ENCODE data around the gene CAPZB.

Gene CAPZB

DNA sequence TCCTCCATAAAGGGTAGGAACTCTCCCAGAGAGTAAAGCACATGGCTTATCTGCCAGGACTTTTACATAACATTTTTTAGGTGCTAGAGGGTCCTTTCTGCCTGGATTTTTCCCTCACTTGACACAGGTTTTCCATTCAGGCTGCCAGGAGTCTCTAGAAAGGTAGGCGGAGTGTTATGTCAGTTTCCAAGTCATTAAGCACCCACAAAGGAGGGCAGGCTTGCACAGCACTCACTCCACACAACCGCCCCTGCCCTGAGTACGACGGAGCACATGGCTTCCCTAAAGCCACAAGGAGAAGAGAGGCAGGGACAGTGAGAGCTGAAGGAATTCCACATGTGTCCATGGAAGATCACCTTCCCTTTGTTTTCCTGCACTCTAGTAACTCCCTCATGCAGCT is 55.7 kb downstream of the CAPZB start:
- DNase-seq (ENCODE audit: low read depth) = no peak

DNA sequence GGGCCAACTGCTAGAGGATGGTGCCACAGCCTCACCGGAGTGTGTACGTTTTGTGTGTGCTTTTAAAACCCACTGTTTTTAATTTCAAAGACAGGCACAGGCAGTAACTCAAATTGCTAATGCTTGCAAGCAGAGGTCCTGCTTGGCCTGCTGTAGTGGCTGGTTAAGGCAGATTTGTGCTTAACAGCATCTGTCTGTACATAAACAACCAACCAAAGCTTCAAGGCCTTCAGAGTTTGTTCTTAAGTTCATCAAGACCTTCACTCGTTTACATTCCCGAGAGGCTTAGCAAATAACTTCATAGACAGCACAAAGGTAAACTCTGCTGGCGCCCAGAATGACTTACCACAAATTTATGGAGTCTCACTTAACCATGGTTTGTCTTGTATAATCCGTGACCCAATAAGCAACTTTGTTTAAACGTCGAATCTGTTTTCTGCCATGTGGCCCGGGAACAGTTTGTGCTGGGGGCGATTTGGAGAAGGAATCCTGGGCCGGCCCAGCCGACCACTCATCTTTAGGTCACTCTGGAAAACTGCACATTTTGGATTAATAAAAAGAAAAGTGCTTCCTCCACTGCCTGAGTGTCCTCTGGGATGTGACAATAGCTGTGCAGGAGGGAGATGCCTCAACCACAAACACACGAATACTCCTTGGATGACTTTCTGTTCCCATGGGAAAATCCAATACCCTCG is 58.1 kb downstream of the CAPZB start:
- no peak for DNase-seq (ENCODE audit: low read depth)

DNA sequence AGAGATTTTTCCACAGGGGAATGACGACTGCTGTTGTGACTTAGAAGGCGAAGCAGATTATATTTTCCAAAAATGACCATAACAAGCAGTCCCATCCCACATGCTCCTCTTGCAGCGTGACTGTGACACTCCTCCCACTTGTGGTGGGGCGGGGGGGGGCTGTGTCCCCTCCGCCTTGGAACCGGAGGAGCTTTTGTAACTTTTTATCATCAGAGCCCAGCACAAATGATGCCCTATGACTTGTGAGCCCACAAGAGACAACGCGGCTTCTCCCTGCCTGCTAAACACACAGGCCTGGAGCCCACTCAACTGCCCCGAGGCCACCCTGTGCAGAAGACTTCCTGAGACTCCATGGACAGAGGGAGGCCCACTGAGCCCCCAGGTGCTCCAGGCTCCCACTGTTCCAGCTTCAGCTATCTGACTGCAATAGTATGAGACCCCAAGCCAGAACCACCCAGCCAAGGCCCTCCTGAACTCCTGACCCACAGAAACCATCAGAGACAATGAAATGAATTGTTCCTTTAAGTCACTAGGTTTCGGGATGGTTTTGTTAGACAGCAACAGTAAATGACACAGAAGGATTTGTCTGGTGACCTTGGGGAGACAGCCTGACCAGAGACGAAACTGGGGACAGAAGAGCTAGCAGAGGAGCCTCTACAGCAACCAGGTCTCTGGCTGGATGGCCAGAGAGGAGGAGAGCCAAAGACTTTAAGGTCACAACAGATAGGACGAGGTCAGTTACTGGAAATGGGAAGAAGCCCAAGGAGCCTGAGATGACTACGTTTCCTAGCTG is 58.8 kb downstream of the CAPZB start:
- DNase-seq (ENCODE audit: low read depth) = no peak

DNA sequence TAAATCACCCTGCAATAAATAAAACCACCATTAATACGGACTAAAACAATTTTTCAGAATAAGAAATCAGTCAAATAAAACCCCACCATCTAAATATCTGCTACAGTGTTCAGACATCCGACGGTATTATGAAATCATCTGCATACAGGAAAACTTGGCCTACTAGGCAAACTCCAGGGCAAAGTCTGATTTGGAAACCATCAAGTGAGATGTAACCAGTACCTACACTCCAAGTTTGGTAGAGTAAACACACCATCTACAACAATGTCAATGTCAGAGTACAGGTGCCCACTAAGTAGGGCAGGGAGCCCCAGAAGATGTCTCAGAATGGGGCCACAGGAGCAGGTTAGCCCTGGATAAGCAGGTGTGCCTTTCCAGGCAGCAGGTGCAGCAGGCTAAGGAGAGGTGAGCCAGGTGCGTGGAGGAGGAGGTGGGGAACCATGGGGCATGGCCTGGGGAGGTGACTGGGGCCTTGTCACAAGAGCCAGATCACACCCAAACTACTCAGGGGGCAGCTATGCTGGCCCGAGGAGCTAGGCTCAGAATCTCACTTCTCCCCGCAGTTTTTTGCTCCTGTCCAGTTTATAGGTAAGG is 59.6 kb downstream of the CAPZB start:
- DNase-seq (ENCODE audit: low read depth) = no peak

DNA sequence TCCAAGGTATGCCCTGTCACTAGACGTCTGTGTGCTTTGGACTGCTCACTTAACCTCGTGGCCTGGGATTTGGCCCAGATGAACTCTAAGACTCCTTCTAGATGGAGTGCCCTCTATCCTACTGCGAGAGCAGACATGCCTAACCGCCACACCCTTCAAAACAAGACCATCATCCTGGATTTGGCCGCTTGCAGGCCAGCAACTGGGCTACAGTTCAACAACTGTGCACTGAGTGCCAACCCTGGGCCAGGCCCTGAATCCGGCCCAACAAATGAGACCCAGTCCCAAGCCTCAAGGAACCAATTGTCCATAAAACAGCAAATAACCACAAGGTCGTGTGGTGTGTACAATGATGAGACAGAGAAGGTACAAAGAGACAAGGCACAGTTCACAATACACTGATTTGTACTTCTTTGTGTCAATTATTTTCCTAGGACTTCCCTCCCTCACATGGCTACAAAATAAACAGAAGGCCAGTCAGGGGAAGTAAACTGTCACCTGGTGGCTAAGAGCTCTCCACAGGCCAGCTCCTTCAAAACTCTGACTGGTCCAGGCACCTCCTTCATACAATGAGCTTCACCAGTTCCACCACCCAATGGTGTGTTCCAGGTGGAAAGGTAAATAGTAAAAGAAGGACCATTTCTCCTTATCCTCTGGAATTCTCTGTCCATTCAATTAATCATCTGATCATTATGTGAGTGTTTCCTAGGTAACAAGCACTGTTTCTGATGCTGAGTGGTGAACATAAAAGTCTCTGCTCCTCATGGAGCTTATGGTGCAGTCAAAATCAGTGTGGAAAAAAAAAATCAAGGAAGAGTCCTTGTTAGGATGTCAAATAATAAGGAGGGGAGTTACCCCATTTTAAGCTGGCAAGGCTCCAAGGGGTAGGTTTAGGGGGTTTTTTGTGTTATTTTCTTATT is 60.4 kb downstream of the CAPZB start:
- no peak for DNase-seq (ENCODE audit: low read depth)

DNA sequence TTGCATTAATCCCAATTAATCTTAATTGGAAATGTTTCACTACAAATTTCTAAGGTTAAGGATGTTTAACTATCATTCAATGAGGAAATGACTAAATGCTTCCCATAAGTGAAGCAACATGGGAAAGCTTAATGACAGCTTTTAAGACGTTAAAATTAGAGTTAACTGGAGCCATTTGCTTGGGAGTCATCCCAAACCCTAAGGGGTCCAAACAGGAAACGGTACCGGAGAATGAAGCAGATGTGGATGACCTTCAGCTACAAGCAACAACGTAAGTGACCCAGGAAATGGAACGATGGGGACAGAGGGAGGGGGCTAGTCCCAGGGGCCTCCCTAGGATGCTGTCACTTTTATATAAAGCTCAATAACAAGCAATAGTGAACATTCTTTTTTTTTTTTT is 62.2 kb downstream of the CAPZB start:
- no peak for DNase-seq (ENCODE audit: low read depth)

DNA sequence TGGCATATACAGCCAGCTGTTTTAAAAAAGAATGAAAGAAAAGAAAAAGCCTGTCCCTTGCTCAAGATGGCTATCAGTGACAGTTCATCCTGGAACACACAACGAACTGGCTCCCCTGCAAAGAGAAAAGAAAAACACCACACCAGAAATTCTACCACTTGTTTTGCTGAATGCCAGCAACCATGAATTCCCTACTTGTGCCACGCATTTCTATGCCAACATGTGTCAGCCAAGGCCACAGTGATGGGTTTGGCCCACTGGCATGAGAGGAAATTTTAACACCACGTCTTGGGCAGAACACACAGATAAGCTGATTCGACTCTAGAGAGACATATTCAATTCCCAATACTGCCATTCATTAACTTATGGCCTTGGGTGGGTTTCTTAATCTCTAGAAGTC is 64.0 kb downstream of the CAPZB start:
- DNase-seq (ENCODE audit: low read depth) = no peak

DNA sequence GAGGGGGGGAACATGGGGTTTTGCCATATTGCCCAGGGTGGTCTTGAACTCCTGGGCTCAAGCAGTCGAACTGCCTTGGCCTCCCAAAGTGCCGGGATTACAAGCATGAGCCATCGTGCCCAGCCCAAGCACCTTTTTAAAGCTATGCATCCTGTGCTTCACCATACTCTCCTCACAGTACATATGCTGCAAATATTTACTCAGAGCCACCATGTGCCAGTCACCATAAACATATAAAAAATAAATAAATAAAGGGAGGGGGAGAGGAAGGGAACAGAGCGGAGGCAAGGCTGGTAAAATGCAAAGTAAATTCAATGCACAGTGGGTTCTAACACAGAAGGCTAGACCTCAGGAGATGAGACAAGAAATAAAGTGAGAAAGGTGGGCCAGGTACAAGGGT is 64.7 kb downstream of the CAPZB start:
- DNase-seq (ENCODE audit: low read depth) = no peak

DNA sequence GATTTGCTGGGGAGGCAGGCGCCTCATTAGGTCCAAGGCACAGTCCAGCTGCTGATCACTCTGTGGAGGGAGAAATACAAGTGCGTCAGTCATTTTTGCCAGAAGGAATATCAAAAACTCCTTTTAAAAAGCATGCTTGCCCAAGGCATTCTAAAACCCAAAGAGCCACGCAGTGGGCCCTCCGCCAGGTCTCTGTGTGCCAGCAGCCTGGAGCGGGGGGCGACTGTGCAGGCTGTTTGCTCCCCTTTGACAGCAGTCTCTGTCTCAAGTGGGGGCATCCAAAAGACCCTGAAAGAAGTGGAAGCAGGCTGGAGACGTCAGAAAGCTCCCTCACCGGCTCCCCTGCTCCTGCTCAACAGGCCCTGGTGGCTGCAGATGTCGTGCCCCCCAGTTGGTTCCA is 65.6 kb downstream of the CAPZB start:
- DNase-seq (ENCODE audit: low read depth) = no peak

DNA sequence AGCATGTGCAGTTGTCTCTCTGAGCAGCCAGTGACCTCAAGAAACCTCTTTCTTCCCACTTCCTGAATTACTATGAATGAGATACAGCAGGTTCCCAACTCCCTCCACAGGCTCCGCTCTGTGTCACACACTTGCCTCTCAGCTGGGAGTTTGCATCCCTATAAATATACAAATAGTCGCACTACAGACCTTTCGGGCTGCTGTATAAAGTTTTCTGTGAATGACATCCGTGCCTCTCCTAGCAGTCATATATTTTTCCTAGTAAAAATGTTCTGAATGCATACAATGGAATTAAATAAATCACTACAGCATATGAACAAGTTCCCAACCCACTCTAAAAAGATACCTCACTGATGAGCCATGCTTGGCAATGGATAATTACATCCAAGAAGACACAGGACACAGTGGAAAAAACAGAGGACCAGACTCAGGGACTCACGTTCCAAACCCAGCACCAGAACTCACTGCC is 66.8 kb downstream of the CAPZB start:
- DNase-seq (ENCODE audit: low read depth) = no peak

DNA sequence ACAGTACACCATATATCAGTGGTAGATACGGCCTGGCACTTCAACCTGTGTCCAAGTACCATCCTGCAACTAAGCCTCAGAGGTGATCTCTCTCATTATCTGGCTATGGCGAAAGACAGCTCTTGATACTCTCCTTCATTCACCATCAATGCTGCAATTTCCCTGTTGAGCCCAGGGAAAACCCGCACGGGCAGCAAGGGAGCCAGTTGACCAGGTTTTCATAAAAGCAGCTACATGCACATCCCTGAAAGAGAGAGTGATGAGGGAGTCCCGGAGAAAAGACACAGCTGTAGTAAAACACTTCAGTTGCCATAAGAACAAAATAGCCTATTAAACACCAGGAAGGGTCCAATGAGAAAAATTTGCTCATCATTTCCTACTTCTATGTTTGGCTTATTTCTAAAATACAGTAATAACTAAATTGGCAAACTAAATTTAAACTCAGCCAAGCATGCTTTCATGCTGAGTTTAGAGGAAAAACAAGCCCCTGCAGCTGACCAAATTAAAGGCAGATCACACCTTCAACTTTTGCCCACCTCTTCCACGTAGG is 68.3 kb downstream of the CAPZB start:
- no peak for DNase-seq (ENCODE audit: low read depth)

DNA sequence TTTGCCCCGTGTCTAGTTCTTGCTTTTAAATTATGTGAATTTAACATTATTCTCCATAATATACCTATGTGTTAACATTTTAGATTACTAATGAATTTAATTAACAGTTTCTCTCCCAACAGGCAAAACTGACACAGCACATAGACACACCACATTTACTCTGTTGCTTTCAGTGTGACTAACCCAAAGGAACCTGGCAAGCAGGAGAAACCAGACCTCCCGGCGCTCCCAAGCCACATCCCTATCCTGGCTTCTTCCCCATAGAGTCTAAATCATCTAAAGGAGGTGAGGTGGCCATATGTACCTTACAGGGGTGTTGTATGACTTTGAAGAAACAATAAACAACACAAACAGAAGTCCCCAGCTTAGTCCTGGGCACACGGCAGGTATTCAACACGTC is 69.2 kb downstream of the CAPZB start:
- no peak for DNase-seq (ENCODE audit: low read depth)

DNA sequence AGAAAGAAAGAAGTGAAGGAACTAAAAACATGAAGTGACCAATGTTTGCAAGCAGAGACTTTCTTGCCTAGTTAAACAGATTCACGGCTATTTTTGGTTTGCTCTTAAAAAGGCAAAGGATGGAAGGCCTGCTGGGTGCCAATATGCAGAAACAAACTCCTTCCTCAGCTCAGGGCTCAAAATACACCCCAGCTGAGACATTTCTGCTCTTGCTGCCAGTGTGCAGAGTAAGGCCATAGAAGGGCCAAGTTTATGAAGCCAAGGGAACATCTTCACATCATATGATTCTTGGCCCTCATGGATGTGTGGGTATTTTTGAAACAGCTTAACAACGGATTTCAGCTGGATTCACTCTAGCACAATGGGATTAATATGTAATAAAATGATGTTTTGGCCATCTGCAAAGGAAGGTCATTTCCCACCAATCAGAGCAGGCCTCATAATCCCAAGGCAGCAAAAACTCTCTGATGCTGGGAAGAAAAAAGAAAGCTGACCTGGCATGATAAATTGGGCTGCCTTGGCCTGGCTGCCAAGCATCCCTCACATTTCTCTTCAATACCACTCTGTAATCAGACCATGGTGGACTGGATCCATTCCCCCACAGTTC is 70.7 kb downstream of the CAPZB start:
- no peak for DNase-seq (ENCODE audit: low read depth)

DNA sequence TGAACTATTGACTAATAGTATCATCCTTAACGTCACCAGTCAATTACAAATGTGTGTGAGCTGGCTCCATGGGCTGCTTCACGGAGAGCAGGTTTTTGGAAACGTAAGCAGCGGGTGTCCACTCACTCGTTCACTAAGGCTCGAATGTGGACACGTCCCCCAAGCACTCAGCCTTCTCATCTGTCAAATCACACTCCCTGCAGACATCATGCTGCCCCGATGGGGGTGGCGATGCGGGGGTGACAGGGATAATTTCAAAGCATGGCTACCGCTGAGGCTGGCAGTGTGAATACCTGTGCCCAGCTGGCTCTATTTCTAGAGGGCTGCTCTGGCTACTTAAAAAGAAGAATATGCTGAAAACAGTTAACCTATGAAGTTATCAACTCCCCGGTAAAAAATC is 71.3 kb downstream of the CAPZB start:
- DNase-seq (ENCODE audit: low read depth) = no peak

DNA sequence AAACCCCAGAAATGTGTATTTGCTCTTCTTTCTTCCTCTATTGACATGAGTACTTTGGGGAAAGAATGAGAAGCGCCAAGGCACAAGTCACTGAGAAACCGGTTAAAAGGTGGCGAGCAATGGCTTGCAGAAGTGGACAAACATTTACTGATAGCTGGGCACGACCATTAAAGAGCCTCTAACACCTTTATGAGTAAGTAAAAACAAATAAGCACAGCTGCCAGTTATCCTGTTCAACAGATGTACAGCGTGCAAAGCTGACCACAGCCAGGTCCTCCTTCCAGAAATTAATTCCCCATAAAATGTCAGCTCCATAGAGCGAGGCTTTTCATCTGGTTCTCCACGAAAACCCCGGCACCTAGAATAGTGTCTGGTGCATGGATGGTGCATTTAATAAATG is 72.7 kb downstream of the CAPZB start:
- DNase-seq (ENCODE audit: low read depth) = no peak

DNA sequence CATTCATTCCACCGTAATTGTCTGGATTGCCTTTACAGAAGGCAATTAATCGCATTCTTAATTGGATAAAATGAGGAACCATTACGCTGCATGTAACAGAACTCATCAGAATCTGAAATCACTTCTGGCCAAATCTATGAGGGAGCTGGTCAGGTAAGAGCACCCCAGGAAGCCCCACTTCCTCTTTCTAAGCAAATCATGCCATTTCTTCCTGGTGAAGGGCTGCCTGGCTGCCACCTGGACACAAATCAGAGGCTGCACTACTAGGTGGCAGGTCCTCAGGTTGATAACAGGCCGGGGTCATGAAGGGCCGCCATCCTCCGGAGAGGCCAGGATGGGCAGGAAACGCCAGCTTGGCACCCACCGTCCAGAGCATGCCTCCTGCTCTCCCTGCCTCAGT is 73.7 kb downstream of the CAPZB start:
- DNase-seq (ENCODE audit: low read depth) = no peak

DNA sequence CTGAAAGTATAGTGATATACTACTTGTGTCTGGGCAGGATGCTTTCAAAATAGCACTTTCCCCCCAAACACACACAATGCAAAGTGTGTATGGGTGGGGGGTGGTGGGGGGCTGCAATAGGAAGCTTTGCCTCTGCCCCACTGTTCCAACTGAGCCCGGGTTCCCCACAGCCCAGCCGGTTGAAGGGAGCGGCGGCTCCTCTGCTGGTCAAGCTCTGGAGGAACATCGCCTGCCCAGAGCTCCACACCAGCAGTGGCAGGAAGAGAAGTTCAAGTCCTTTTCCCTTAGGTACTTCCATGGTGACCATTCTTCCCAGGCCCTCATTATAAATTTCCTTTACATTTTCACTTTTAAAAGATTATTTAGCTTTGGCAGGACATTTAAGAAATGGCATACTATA is 74.9 kb downstream of the CAPZB start:
- no peak for DNase-seq (ENCODE audit: low read depth)

DNA sequence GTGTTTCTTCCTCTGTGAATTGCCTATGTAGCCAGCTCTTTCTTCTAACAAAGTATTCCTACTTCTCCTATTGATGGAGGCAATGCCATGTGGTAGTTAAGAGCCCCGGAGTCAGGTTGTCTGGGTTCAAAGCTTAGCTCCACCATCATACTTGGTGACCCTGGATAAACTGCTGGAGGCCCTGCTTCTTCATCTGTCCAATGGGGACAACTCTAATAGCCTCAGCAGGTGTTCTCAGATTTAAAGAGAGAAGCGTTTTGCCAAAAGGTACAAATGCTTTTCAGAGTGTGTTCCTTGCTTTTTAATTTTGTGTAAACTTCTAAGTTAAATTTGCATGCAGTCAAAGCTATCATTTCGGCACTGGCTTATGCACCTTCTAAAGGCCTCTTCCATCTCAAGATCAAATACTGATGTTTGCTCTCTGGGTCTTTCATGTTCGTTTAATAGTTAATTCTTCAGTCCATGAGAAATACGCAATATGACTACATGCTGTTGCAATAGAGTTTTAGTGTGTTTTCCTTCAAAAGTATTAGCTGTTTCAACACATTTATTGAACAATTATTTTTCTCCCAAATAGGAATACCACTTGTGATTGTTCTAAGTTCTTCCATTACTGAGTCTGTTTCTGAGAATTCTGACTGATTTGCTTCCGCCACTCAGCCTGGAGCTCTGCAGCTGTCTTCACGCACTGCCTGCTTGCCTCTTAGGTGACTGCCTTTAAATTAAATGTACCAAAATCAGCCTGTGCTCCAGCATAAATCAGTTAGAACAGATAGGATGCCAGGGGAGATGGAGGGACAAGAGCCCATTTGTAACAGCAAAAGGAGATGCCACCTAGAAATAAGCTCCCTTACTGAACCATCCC is 75.6 kb downstream of the CAPZB start:
- DNase-seq (ENCODE audit: low read depth) = no peak

DNA sequence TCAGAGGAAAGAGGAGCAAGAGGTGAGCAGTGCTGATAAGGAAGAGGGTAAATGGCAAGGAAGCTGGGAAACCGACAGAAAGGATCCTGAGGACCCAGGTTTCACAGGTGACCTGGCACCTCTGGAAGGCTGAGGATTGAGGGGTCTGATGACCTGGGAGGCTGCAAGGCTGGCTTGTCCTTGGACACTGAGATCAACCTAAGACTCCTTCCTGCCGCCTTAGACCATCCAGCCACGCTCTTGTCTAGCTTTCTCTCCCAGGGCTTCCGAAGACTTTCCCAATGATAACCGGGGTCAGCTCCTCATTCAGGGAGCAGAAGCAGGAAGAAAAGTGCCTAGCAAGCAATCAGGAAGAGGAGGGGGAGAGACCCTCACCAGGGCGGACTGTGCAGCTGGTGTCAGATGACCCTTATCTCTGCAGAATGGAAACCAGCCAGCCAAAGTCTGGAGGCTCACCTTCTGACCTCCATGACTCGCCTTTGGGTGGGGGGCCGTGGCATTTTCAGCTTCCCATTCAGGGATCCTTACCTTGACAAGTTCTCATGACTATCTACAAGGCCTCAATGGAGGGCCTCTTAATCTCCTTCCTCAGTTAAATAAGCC is 77.7 kb downstream of the CAPZB start:
- no peak for DNase-seq (ENCODE audit: low read depth)

DNA sequence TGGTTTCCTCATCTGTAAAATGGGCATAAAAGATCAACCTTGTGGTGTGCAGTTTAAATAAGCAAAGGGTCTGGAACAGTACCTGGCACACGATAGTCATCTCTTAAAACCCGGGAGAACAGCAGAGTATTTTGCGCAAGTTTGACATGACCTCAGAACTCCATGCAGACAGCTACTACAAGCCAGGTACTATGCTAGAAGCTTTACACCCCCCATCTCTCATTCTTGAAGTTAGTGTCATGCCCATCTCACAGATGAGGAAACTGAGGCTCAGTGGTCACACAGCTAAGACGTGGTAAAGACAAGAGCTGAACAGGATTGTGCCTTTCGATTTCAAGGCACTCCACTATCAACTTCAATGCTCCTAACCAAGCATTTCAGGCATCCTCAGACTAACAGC is 78.7 kb downstream of the CAPZB start:
- no peak for DNase-seq (ENCODE audit: low read depth)

All from T-helper 22 cell (primary cell).